ENCODE measurements around the gene SLF1.

The SLF1 gene

GRCh38 chr5:94660506-94660905 lies 42.0 kb downstream of the SLF1 start:
- DNase-seq (ENCODE audit: low read depth in 2 of 2, low spot score in 1 of 2) = no peak

- no peak for DNase-seq (ENCODE audit: low read depth in 2 of 2, low spot score in 1 of 2)
Observed at GRCh38 chr5:94661086-94661485, 42.6 kb downstream of the SLF1 start.

GRCh38 chr5:94667937-94668336 lies 49.5 kb downstream of the SLF1 start:
- no peak for DNase-seq (ENCODE audit: low read depth in 2 of 2, low spot score in 1 of 2)

- DNase-seq (ENCODE audit: low read depth in 2 of 2, low spot score in 1 of 2) = no peak
Observed at GRCh38 chr5:94670726-94671125, 52.3 kb downstream of the SLF1 start.

GRCh38 chr5:94672746-94673145 lies 54.3 kb downstream of the SLF1 start:
- DNase-seq (ENCODE audit: low read depth in 2 of 2, low spot score in 1 of 2) = no peak

- no peak for DNase-seq (ENCODE audit: low read depth in 2 of 2, low spot score in 1 of 2)
Observed at GRCh38 chr5:94674490-94675382, 56.3 kb downstream of the SLF1 start.

GRCh38 chr5:94675965-94676618 lies 57.6 kb downstream of the SLF1 start:
- no peak for DNase-seq (ENCODE audit: low read depth in 2 of 2, low spot score in 1 of 2)

GRCh38 chr5:94682814-94683520 lies 64.5 kb downstream of the SLF1 start:
- no peak for DNase-seq (ENCODE audit: low read depth in 2 of 2, low spot score in 1 of 2)

GRCh38 chr5:94689908-94690307 lies 71.4 kb downstream of the SLF1 start:
- no peak for DNase-seq (ENCODE audit: low read depth in 2 of 2, low spot score in 1 of 2)

GRCh38 chr5:94690778-94691177 lies 72.3 kb downstream of the SLF1 start:
- no peak for DNase-seq (ENCODE audit: low read depth in 2 of 2, low spot score in 1 of 2)

- no peak for DNase-seq (ENCODE audit: low read depth in 2 of 2, low spot score in 1 of 2)
Observed at GRCh38 chr5:94691291-94691690, 72.8 kb downstream of the SLF1 start.

- DNase-seq (ENCODE audit: low read depth in 2 of 2, low spot score in 1 of 2) = no peak
Observed at GRCh38 chr5:94691949-94692348, 73.5 kb downstream of the SLF1 start.

- no peak for DNase-seq (ENCODE audit: low read depth in 2 of 2, low spot score in 1 of 2)
Observed at GRCh38 chr5:94692581-94692980, 74.1 kb downstream of the SLF1 start.

- no peak for DNase-seq (ENCODE audit: low read depth in 2 of 2, low spot score in 1 of 2)
Observed at GRCh38 chr5:94693043-94693822, 74.8 kb downstream of the SLF1 start.

GRCh38 chr5:94693845-94694370 lies 75.4 kb downstream of the SLF1 start:
- no peak for DNase-seq (ENCODE audit: low read depth in 2 of 2, low spot score in 1 of 2)

GRCh38 chr5:94694671-94695070 lies 76.2 kb downstream of the SLF1 start:
- no peak for DNase-seq (ENCODE audit: low read depth in 2 of 2, low spot score in 1 of 2)

GRCh38 chr5:94698197-94698596 lies 79.7 kb downstream of the SLF1 start:
- no peak for DNase-seq (ENCODE audit: low read depth in 2 of 2, low spot score in 1 of 2)

GRCh38 chr5:94699562-94699961 lies 81.1 kb downstream of the SLF1 start:
- DNase-seq (ENCODE audit: low read depth in 2 of 2, low spot score in 1 of 2) = no peak

GRCh38 chr5:94700592-94700991 lies 82.1 kb downstream of the SLF1 start:
- DNase-seq (ENCODE audit: low read depth in 2 of 2, low spot score in 1 of 2) = no peak

- DNase-seq (ENCODE audit: low read depth in 2 of 2, low spot score in 1 of 2) = no peak
Observed at GRCh38 chr5:94702729-94703128, 84.3 kb downstream of the SLF1 start.

- DNase-seq (ENCODE audit: low read depth in 2 of 2, low spot score in 1 of 2) = no peak
Observed at GRCh38 chr5:94705427-94705826, 87.0 kb downstream of the SLF1 start.

Data from stimulated activated CD8-positive, alpha-beta memory T cell treated with anti-CD3 and anti-CD28 coated beads, Interleukin-4, amount 100 ng/mL, for 1 hour (primary cell).